Stomach (tissue), 9 donors: ENCODE results near the gene CHRNA5. TPM values are rescaled to one million over a fixed set of nuclear protein-coding genes. Genes with fewer than 3 reads are reported as not detected.
A peak's percentile ranks its signal among the peaks of the same experiment; 100 is the strongest.

Source experiments
- DNase-seq, 2 donors: peaks; one replicate each; pipeline versions ENCODE4 v3.0.0 to v3.0.0-alpha.2; 2013 to 2019
- H3K27ac ChIP-seq, 5 donors: fragments of 200-600 bp in 4 of 5; sonication (generic) in 4 of 5; one replicate each; pipeline ENCODE4 v1.5.1; 2013 to 2019; ENCODE audit warnings: mild to moderate bottlenecking in 1 of 5, moderate library complexity in 1 of 5
- H3K27me3 ChIP-seq, 3 donors: fragments of 200-600 bp; sonication (generic); one replicate each; pipeline ENCODE4 v1.5.1; 2017 to 2019; ENCODE audit warnings: mixed run types in 1 of 3
- H3K36me3 ChIP-seq, 4 donors: fragments of 200-600 bp; sonication (generic); 1 replicate in 3 of 4; 2 replicates in 1 of 4; pipeline ENCODE4 v1.5.1; 2016 to 2019
- H3K4me1 ChIP-seq, 4 donors: fragments of 200-600 bp; sonication (generic); one replicate each; pipeline ENCODE4 v1.5.1; 2016 to 2019
- H3K4me3 ChIP-seq, 4 donors: fragments of 200-600 bp; sonication (generic) in 3 of 4; one replicate each; pipeline ENCODE4 v1.5.1; 2016 to 2019; ENCODE audit warnings: mild to moderate bottlenecking in 1 of 4
- H3K9me3 ChIP-seq, 4 donors: fragments of 200-600 bp; sonication (generic); one replicate each; pipeline ENCODE4 v1.5.1; 2016 to 2019
- CTCF ChIP-seq, 7 experiments: fragments of 450-650 bp in 4 of 7; fragments of 200-600 bp in 3 of 7; sonication (generic) in 3 of 7; IDR thresholded peaks; one replicate each; pipeline ENCODE4 v1.5.1; 2016 to 2019; ENCODE audit warnings: antibody characterized with exemption in 7 of 7, control low read depth in 2 of 7, mild to moderate bottlenecking in 1 of 7
- EP300 ChIP-seq: sonication (generic); formaldehyde crosslinking; IDR thresholded peaks from one replicate; pipeline ENCODE4 v1.6.1; 2017; ENCODE audit warnings: antibody characterized with exemption
- POLR2A ChIP-seq, 4 donors: fragments of 450-650 bp; IDR thresholded peaks; one replicate each; pipeline ENCODE4 v1.6.1; 2016; ENCODE audit warnings: antibody characterized with exemption in 4 of 4, control low read depth in 2 of 4, mild to moderate bottlenecking in 1 of 4, moderate library complexity in 1 of 4
- POLR2AphosphoS5 ChIP-seq, 3 donors: sonication (generic); formaldehyde crosslinking; IDR thresholded peaks; one replicate each; pipeline ENCODE4 v1.6.1; 2016; ENCODE audit warnings: antibody characterized with exemption in 3 of 3
- WGBS, 5 donors: extraction: QIAGEN DNeasy Blood & Tissue Kit in 3 of 5; methylation state at CpG; one replicate each; pipeline versions ENCODE4 v1.1.5 to v1.1.7; 2013 to 2018; 5-methylcytosine and 5-hydroxymethylcytosine counted together
- intact Hi-C: fragments of 100-400 bp; cut with DNase I; formaldehyde crosslinking; loops from one replicate; pipeline ENCODE4 v1.15.1; 2023; ENCODE audit warnings: low total_unique reads
- polyA plus RNA-seq, 3 donors: library from polyadenylated mRNA; stranded (reverse); fragments of 200-250 nt; gene quantifications; one replicate each; pipeline ENCODE4 v1.2.3, GENCODE V29; 2013
- total RNA-seq, 5 donors: library from RNA; depleted of rRNA; stranded (reverse); fragments of >200 nt; gene quantifications; one replicate each; pipeline versions ENCODE4 v1.1.0 to v1.2.3, GENCODE V29; 2014 to 2016
- donor health status: healthy with polysubstance abuse.
- donor health status: Bipolar disorder and iron deficiency.
- donor health status: healthy.

CHRNA5 gene
- total and polyA plus RNA-seq, 8 donors = 1.1 to 1.8 (median 1.3) TPM; not detected in 4

- TF ChIP-seq POLR2A (IDR thresholded peaks at IDR 0.05) (no peak), EP300 (no peak), POLR2AphosphoS5 (IDR thresholded peaks at IDR 0.05) (no peak), CTCF (IDR thresholded peaks at IDR 0.05) (no peak)
- intact Hi-C loops = loop anchor here (10.0 kb wide), 1 partner anchor 557 kb away; no protein-coding TSS in a partner anchor
- Histone ChIP-seq H3K27me3 (peaks cover 0 to 48% (median 13%) of the 10 kb centered on the region in 3 donors), H3K4me1 (no peaks in the 10 kb centered on the region), H3K36me3 (no peaks in the 10 kb centered on the region), H3K27ac (no peak overlapping the region), H3K9me3 (peaks cover 0 to 6% (median 5%) of the 10 kb centered on the region in 4 donors), H3K4me3 (no peak overlapping the region)
- 71 to 82% (median 77%) methylated on average over 6 of the region's 6 CpGs for WGBS, 5 donors
- no peak for DNase-seq
These were observed 62.9 kb downstream of the CHRNA5 start for GRCh38 chr15:78628227-78628626.

- peaks cover 0 to 14% (median 12%) of the 10 kb centered on the region in 4 donors for H3K9me3 ChIP-seq
- H3K36me3 ChIP-seq = no peaks in the 10 kb centered on the region
- no peak overlapping the region for H3K27ac ChIP-seq
- no peaks in the 10 kb centered on the region for H3K4me1 ChIP-seq
- intact Hi-C loops = loop anchor here (10.0 kb wide), 1 partner anchor 556 kb away; no protein-coding TSS in a partner anchor
- 88 to 92% (median 91%) methylated on average over 29 of the region's 29 CpGs for WGBS, 5 donors
- peak in 1 of 2 donors; percentile 21 for DNase-seq
- H3K27me3 ChIP-seq = peaks cover 0 to 50% (median 13%) of the 10 kb centered on the region in 3 donors
- no peak overlapping the region for H3K4me3 ChIP-seq
- no peak for TF ChIP-seq EP300
- no peak for TF ChIP-seq POLR2AphosphoS5 (IDR thresholded peaks at IDR 0.05)
- TF ChIP-seq POLR2A (IDR thresholded peaks at IDR 0.05) = no peak
- TF ChIP-seq CTCF (IDR thresholded peaks at IDR 0.05) = no peak
These were observed 63.9 kb downstream of the CHRNA5 start for GRCh38 chr15:78629031-78629715.

- Histone ChIP-seq H3K4me1 (no peaks in the 10 kb centered on the region), H3K36me3 (no peaks in the 10 kb centered on the region), H3K4me3 (no peak overlapping the region), H3K9me3 (peaks cover 0 to 14% (median 12%) of the 10 kb centered on the region in 4 donors), H3K27me3 (peaks cover 0 to 45% (median 13%) of the 10 kb centered on the region in 3 donors), H3K27ac (no peak overlapping the region)
- intact Hi-C loops = loop anchor here (10.0 kb wide), 1 partner anchor 555 kb away; no protein-coding TSS in a partner anchor
- peak in 1 of 2 donors; percentile 9 for DNase-seq
- 91 to 94% (median 92%) methylated on average over 9 to 12 of the region's 12 CpGs for WGBS, 5 donors
- TF ChIP-seq POLR2AphosphoS5 (IDR thresholded peaks at IDR 0.05) (no peak), EP300 (no peak), CTCF (IDR thresholded peaks at IDR 0.05) (no peak), POLR2A (IDR thresholded peaks at IDR 0.05) (no peak)
These were observed 64.4 kb downstream of the CHRNA5 start for GRCh38 chr15:78629716-78630065.

- Histone ChIP-seq H3K4me3 (no peak overlapping the region), H3K36me3 (no peaks in the 10 kb centered on the region), H3K9me3 (peaks cover 0 to 14% (median 12%) of the 10 kb centered on the region in 4 donors), H3K4me1 (no peaks in the 10 kb centered on the region), H3K27me3 (peaks cover 0 to 34% (median 9%) of the 10 kb centered on the region in 3 donors), H3K27ac (no peak overlapping the region)
- WGBS, 5 donors = 64 to 83% (median 79%) methylated on average over 3 to 9 of the region's 9 CpGs
- TF ChIP-seq POLR2A (IDR thresholded peaks at IDR 0.05) (no peak), POLR2AphosphoS5 (IDR thresholded peaks at IDR 0.05) (no peak), CTCF (IDR thresholded peaks at IDR 0.05) (no peak), EP300 (no peak)
- peak in 1 of 2 donors; percentile 5 for DNase-seq
- intact Hi-C loops = no loop called here
These were observed 65.7 kb downstream of the CHRNA5 start for GRCh38 chr15:78630886-78631633.
